Left ventricle myocardium inferior (tissue), 1 donor: ENCODE data around the gene VEGFD. TPM values are rescaled to one million over a fixed set of nuclear protein-coding genes. Genes with fewer than 3 reads are reported as not detected.

Source experiments
- DNase-seq: peaks from one replicate; pipeline ENCODE4 v3.0.0-alpha.2; 2020
- H3K27ac ChIP-seq: fragments of 200-600 bp; replicated peaks from 2 replicates; pipeline ENCODE4 v1.8.0; 2021
- H3K27me3 ChIP-seq: fragments of 200-600 bp; 2 replicates; pipeline ENCODE4 v1.8.0; 2021; ENCODE audit warnings: low read depth
- H3K36me3 ChIP-seq: fragments of 200-600 bp; 2 replicates; pipeline ENCODE4 v1.8.0; 2021
- H3K4me1 ChIP-seq: fragments of 200-600 bp; 2 replicates; pipeline ENCODE4 v1.8.0; 2021
- H3K4me3 ChIP-seq: fragments of 200-600 bp; 2 replicates; pipeline ENCODE4 v1.8.0; 2021; ENCODE audit warnings: mild to moderate bottlenecking, moderate library complexity
- H3K9me3 ChIP-seq: fragments of 200-600 bp; replicated peaks from 2 replicates; pipeline ENCODE4 v1.8.0; 2021
- intact Hi-C: fragments of 100-400 bp; cut with micrococcal nuclease; formaldehyde crosslinking; loops from one replicate; pipeline ENCODE4 v1.11.0; 2022
- long read RNA-seq: library from polyadenylated mRNA; unstranded; transcript quantifications from one replicate; pipeline ENCODE4 v2.0.0, GENCODE V29; 2021
- total RNA-seq: library from RNA; stranded (reverse); fragmentation: NEBNext Ultra II Directional; extraction: Animal tissue kit (Norgen Biotek cat#: 25700); gene quantifications from one replicate; pipeline ENCODE4 v1.2.1, GENCODE V29; 2021
- TF ChIP-seq, protein P1 (sequence below): fragments of 200-600 bp; IDR thresholded peaks from 2 replicates; pipeline ENCODE4 v1.8.0; 2021; ENCODE audit warnings: antibody characterized with exemption, mild to moderate bottlenecking, borderline replicate concordance
- donor health status: DM: no; HTN: yes; CAD: no; lungs with severe emphysema.

VEGFD gene
- 8.3 TPM for total RNA-seq
- long read RNA-seq, transcript VEGFD-201 (7 exons, 2,037 nt) = major isoform, 7 of 7 reads
- long read RNA-seq, partial matches to known transcripts = 0 of 7 reads
- long read RNA-seq, other reads (novel, unspliced or antisense) = 0 of 7 reads

- TF ChIP-seq, protein P1, sequence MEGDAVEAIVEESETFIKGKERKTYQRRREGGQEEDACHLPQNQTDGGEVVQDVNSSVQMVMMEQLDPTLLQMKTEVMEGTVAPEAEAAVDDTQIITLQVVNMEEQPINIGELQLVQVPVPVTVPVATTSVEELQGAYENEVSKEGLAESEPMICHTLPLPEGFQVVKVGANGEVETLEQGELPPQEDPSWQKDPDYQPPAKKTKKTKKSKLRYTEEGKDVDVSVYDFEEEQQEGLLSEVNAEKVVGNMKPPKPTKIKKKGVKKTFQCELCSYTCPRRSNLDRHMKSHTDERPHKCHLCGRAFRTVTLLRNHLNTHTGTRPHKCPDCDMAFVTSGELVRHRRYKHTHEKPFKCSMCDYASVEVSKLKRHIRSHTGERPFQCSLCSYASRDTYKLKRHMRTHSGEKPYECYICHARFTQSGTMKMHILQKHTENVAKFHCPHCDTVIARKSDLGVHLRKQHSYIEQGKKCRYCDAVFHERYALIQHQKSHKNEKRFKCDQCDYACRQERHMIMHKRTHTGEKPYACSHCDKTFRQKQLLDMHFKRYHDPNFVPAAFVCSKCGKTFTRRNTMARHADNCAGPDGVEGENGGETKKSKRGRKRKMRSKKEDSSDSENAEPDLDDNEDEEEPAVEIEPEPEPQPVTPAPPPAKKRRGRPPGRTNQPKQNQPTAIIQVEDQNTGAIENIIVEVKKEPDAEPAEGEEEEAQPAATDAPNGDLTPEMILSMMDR = no peak
- DNase-seq = no peak
- Histone ChIP-seq H3K27ac (peak within 1 kb of the TSS; percentile 8), H3K27me3 (no peaks in the 10 kb centered on the region), H3K9me3 (no peaks in the 10 kb centered on the region), H3K36me3 (peaks cover 7% of the 10 kb centered on the region), H3K4me1 (peaks cover 10% of the 10 kb centered on the region), H3K4me3 (peak within 1 kb of the TSS; percentile 47)
- intact Hi-C loops = no loop called here
Observed at GRCh38 chrX:15384304-15384703, at the start of gene VEGFD. Gene VEGFD, minus strand, starts transcription at chrX:15384413. Its CDS starts 467 bp downstream, at chrX:15383946.

DNA sequence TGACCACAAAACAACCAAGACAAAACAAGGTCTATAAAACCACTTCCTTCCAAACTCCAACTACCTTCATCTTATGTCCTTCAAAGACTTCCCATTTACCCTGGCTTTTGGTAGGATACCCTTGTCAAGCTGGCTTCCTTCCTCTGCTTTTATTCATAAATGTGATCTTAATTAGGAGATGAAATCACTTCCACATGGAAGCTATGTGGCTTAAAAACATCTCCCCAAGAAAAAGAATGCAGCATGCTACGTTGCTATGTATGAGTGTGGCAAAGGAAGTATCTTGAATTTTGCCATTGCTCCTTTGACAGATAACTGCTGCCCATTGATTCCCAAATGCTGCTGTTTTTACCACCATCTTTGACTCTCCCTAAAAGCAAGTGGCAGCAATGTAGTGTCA, 46.4 kb upstream of the VEGFD start:
- intact Hi-C loops = no loop called here
- Histone ChIP-seq H3K36me3 (no peaks in the 10 kb centered on the region), H3K9me3 (no peaks in the 10 kb centered on the region), H3K4me1 (no peaks in the 10 kb centered on the region), H3K27ac (no peak overlapping the region), H3K4me3 (no peak overlapping the region), H3K27me3 (no peaks in the 10 kb centered on the region)
- no peak for DNase-seq
- TF ChIP-seq, protein P1 = no peak

DNA sequence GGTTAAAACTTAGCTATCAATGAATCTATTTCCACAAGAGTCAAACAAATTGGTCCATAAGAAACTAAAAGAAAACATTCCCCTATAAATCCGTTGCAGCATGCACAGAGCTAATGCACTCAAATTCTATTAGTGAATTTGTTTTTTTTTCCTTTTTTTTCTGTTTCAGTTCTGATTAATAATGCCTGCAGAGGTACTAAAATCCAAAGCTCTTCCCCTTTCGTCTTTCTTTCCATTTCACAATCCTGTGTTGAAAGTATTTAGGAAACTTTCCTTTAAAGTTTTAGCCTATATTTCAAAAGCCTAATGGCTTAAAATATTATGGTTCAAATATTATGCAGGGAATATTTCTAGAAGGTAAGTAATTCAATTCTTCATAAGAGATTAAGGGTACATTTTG, 45.9 kb upstream of the VEGFD start:
- intact Hi-C loops = no loop called here

GRCh38 chrX:15425024-15425423, 40.8 kb upstream of the VEGFD start:
- intact Hi-C loops = no loop called here
- TF ChIP-seq, protein P1 = no peak
- no peak for DNase-seq
- H3K36me3 ChIP-seq = peaks cover 4% of the 10 kb centered on the region
- no peak overlapping the region for H3K4me3 ChIP-seq
- no peaks in the 10 kb centered on the region for H3K27me3 ChIP-seq
- no peaks in the 10 kb centered on the region for H3K9me3 ChIP-seq
- no peaks in the 10 kb centered on the region for H3K4me1 ChIP-seq
- no peak overlapping the region for H3K27ac ChIP-seq

More for the DNA sequence above, 45.9 kb upstream of the VEGFD start:
- no peaks in the 10 kb centered on the region for H3K27me3 ChIP-seq
- TF ChIP-seq, protein P1 = no peak
- no peak overlapping the region for H3K27ac ChIP-seq
- H3K36me3 ChIP-seq = peaks cover 1% of the 10 kb centered on the region
- no peak for DNase-seq
- no peak overlapping the region for H3K4me3 ChIP-seq
- no peaks in the 10 kb centered on the region for H3K4me1 ChIP-seq
- H3K9me3 ChIP-seq = no peaks in the 10 kb centered on the region

GRCh38 chrX:15418707-15419181, 34.5 kb upstream of the VEGFD start:
- no peak for DNase-seq
- peaks cover 8% of the 10 kb centered on the region for H3K9me3 ChIP-seq
- no peaks in the 10 kb centered on the region for H3K4me1 ChIP-seq
- H3K27ac ChIP-seq = no peak overlapping the region
- TF ChIP-seq, protein P1 = no peak
- H3K4me3 ChIP-seq = no peak overlapping the region
- H3K27me3 ChIP-seq = no peaks in the 10 kb centered on the region
- H3K36me3 ChIP-seq = peaks cover 4% of the 10 kb centered on the region
- intact Hi-C loops = no loop called here
